OCI-M2 (cell line): ENCODE measurements around the gene ADARB1.

Experiments
- DNase-seq: peaks from one replicate; lab custom pipeline; 2025; ENCODE audit not compliant: unreplicated experiment; lab: John Stamatoyannopoulos, UW

The ADARB1 gene

GRCh38 chr21:45091550-45092322, 17.4 kb downstream of the ADARB1 start:
- DNase-seq, result no peak

- DNase-seq, result no peak
Observed at GRCh38 chr21:45093035-45093532, 18.7 kb downstream of the ADARB1 start.

GRCh38 chr21:45094412-45094811, 20.0 kb downstream of the ADARB1 start:
- DNase-seq, result no peak

GRCh38 chr21:45095505-45095904, 21.1 kb downstream of the ADARB1 start:
- DNase-seq, result no peak

- DNase-seq, result no peak
Observed at GRCh38 chr21:45096217-45096616, 21.8 kb downstream of the ADARB1 start.

GRCh38 chr21:45097827-45098387, 23.5 kb downstream of the ADARB1 start:
- DNase-seq, result no peak

- no peak for DNase-seq
Observed at GRCh38 chr21:45098867-45099266, 24.5 kb downstream of the ADARB1 start.

- DNase-seq, result no peak
Observed at GRCh38 chr21:45099571-45099970, 25.2 kb downstream of the ADARB1 start.

- DNase-seq, result no peak
Observed at GRCh38 chr21:45100866-45101265, 26.5 kb downstream of the ADARB1 start.

- DNase-seq, result no peak
Observed at GRCh38 chr21:45102391-45102932, 28.1 kb downstream of the ADARB1 start.

GRCh38 chr21:45103971-45104520, 29.7 kb downstream of the ADARB1 start:
- DNase-seq, result no peak

- DNase-seq, result no peak
Observed at GRCh38 chr21:45104560-45104959, 30.2 kb downstream of the ADARB1 start.

- no peak for DNase-seq
Observed at GRCh38 chr21:45105906-45106485, 31.6 kb downstream of the ADARB1 start.

GRCh38 chr21:45108034-45108790, 33.8 kb downstream of the ADARB1 start:
- DNase-seq, result no peak

- no peak for DNase-seq
Observed at GRCh38 chr21:45108808-45109781, 34.7 kb downstream of the ADARB1 start.

GRCh38 chr21:45109831-45110492, 35.6 kb downstream of the ADARB1 start:
- no peak for DNase-seq

GRCh38 chr21:45110873-45111624, 36.7 kb downstream of the ADARB1 start:
- no peak for DNase-seq

- no peak for DNase-seq
Observed at GRCh38 chr21:45111703-45112102, 37.3 kb downstream of the ADARB1 start.

GRCh38 chr21:45112371-45112770, 38.0 kb downstream of the ADARB1 start:
- DNase-seq, result no peak
